NCI-H1105 treated with DMSO at 0.1 percent for 48 hours (cell line): ENCODE measurements around the gene ZG16B.
A peak's percentile ranks its signal among the peaks of the same experiment; 100 is the strongest.

Experiments used
- DNase-seq: peaks from one replicate; lab custom pipeline; 2025; lab: John Stamatoyannopoulos, UW

ZG16B gene

DNA sequence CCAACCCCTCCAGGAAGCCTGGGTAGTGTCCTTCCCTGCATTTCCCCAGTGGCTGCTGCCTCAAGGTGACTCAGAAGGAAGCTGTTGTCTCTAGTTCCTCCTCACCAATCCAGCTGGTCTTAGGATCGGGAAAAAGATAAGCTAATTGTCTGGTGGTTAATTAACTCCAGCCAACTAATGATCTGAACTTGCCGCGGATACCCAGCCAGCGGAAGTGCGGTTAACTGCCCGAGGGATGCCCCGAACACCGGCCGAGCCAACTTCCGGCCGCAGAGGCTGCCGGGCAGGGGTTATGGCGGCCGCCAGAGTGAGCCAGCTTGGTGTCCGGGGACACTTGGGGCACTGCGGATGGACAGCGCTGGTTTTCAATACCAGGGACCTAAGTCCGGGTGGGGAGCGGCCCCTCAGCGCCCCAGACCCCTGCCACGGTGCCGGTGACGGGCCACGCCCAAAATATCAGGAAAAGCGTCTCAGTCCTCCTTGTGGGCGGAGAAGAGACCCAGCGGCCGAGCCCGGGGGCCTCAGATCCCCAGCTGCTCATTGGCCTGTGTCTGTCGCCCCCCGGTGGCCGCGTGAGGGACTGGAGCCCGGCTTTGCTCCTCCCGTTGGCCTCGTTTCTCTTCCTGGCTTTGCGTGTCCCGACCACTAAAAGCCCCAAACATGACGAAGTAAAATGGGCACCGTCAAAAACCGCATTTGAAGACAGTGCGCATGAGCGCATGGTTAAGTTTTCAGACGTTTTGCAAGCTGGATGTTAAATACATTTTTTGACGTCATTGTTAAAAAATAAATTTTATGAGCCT, 38.1 kb downstream of the ZG16B start:
- peak; percentile 69 for DNase-seq

DNA sequence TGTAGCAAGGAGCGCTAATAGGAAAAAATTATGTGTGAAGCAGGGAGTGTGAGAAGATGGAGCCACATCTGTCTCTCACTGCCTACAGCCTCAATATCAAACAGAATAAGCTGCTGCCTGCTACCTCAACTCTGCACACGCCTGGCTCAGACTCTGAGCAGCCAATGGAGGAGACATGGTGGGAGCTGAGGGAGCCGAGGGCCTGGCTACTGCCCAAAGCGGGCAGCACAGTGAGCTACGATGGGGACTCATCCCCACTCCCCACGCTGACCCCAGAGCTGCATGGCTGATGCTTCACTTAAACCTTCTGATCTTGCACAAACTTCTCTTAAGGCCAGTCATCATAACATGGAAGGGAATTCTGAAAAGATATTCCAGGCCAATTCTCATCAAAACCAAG, 41.8 kb downstream of the ZG16B start:
- no peak for DNase-seq

DNA sequence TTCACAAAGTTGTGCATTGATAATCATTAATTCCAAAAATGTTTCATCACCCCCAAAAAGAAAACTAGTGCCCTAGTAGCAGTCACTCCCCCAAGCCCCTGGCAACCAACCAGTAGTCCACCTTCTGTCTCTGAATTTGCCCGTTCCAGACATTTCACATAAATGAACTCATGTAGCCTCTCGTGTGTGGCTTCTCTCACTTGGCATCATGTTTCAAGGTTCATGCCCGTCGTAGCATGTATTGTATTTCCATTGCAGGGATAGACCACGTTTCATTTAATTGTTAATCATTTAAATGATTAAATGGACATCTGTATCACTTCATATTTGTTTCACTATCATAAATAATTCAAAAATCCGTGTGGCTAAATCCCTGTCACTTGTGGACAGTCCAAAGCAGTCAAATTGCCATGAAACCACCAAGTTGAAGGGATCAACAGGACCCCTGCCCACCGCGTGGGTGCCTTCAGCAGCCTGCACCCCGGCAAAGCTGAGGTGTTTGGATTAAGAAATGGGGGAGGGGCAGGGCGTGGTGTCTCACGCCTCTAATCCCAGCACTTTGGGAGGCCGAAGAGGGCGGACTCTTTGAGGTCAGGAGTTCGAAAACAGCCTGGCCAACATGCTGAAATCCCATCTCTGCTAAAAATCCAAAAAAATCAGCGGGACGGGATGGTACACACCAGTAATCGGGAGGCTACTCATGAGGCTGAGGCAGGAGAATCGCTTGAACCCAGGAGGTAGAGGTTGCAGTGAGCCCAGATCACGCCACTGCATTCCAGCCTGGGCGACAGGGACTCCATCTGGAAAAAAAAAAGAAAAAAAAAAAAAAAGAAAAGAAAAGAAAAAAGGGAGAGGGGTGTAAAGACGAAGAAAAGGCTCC, 44.2 kb downstream of the ZG16B start:
- no peak for DNase-seq

DNA sequence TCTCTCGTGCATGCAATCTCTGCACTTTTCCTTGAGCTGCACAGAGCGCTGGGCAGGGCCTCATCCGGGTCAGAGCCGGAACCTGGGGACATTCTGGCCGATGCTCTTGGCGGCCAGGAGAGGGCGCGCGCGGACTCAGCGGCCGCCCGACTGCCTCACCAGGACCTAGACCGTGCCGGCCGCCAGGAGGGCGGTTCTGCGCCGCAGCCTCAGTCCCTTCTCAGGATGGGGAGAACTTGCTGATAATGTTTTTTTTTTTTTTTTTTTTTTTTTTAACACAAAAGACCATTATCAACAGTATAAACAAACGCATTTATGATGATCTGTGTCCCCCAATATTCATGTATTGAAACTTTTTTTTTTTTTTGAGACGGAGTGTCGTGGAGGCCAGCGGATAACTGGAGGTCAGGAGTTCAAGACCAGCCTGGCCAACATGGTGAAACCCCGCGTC, 44.8 kb downstream of the ZG16B start:
- peak; percentile 45 for DNase-seq

DNA sequence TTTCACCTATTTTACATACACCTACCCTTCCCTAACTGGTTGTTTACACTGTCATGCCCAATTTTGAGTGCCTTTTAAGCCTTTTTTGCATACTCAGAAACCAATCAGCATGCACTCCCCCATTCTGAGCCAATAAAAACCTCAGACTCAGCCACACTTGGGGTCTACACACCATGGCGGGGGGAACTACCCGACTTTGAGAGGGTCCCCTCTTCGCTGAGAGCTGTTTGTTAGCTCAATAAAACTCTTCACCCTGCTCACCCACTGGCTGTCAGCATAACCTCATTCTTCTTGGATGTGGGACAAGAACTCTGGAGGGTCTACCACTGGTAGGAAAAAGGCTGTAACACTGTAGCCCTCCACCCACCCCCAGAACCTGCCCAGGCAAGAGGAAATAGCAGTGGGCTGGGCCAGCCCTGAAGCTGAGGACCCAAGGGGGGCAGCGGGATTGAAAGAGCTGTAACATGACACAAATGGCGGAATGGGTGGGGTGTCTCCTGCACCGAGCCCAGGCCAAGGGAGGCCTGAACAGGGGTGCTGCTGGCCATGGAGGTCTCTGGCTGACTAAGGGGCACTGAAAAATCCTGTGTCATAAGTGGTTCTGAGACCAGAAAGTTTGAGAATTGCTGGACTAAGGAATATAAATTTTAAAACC, 49.9 kb downstream of the ZG16B start:
- no peak for DNase-seq
